ENCODE results near the gene JPH2.

- TF ChIP-seq, protein P1, sequence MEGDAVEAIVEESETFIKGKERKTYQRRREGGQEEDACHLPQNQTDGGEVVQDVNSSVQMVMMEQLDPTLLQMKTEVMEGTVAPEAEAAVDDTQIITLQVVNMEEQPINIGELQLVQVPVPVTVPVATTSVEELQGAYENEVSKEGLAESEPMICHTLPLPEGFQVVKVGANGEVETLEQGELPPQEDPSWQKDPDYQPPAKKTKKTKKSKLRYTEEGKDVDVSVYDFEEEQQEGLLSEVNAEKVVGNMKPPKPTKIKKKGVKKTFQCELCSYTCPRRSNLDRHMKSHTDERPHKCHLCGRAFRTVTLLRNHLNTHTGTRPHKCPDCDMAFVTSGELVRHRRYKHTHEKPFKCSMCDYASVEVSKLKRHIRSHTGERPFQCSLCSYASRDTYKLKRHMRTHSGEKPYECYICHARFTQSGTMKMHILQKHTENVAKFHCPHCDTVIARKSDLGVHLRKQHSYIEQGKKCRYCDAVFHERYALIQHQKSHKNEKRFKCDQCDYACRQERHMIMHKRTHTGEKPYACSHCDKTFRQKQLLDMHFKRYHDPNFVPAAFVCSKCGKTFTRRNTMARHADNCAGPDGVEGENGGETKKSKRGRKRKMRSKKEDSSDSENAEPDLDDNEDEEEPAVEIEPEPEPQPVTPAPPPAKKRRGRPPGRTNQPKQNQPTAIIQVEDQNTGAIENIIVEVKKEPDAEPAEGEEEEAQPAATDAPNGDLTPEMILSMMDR (IDR thresholded peaks at IDR 0.05; ENCODE audit: insufficient read depth, low read length, poor library complexity, severe bottlenecking), result no peak
- no peak for TF ChIP-seq EZH2phosphoT487 (conservative IDR thresholded peaks at IDR 0.05; ENCODE audit: low read length)
These were observed 10.0 kb downstream of the JPH2 start for GRCh38 chr20:44176833-44177534.

All from SU-DHL-6 (cell line).